HepG2 (cell line): ENCODE results near the gene PEX13. TPM values are rescaled to one million over a fixed set of nuclear protein-coding genes. Genes with fewer than 3 reads are reported as not detected.

Experiments
- ARNTL ChIP-seq: sonication (generic); formaldehyde crosslinking; IDR thresholded peaks from 2 replicates; pipeline ENCODE4 v1.4.0; 2020; ENCODE audit warnings: mild to moderate bottlenecking, missing genetic modification reagents
- CCAR2 ChIP-seq: fragments of 200-400 bp; formaldehyde crosslinking; optimal IDR thresholded peaks from 2 replicates; pipeline ENCODE3; 2018; ENCODE audit warnings: low read depth, mild to moderate bottlenecking, low read length, moderate library complexity
- HNRNPH1 ChIP-seq: fragments of 200-400 bp; formaldehyde crosslinking; optimal IDR thresholded peaks from 2 replicates; pipeline ENCODE3; 2017; ENCODE audit warnings: mild to moderate bottlenecking, low read depth, low read length
- HOXA7 ChIP-seq: sonication (generic); formaldehyde crosslinking; IDR thresholded peaks from 2 replicates; pipeline ENCODE4 v1.8.1; 2022; ENCODE audit warnings: mild to moderate bottlenecking, missing genetic modification reagents, moderate library complexity
- MIXL1 ChIP-seq: IDR thresholded peaks from 2 replicates; pipeline ENCODE4 v1.6.1; 2016
- MYNN ChIP-seq: sonication (generic); formaldehyde crosslinking; IDR thresholded peaks from 2 replicates; pipeline ENCODE4 v1.4.0; 2020; ENCODE audit warnings: mild to moderate bottlenecking, low read depth, missing genetic modification reagents
- NFATC3 ChIP-seq: sonication (generic); formaldehyde crosslinking; IDR thresholded peaks from 2 replicates; pipeline ENCODE4 v1.5.1; 2020; ENCODE audit warnings: mild to moderate bottlenecking, missing genetic modification reagents
- NFYC ChIP-seq: IDR thresholded peaks from 2 replicates; pipeline ENCODE4 v1.6.1; 2016; ENCODE audit warnings: missing genetic modification reagents, missing compliant biosample characterization
- PAWR ChIP-seq: sonication (generic); formaldehyde crosslinking; IDR thresholded peaks from 2 replicates; pipeline ENCODE4 v1.4.0; 2020; ENCODE audit warnings: missing genetic modification reagents, mild to moderate bottlenecking, borderline replicate concordance
- PAX8 ChIP-seq: sonication (generic); formaldehyde crosslinking; IDR thresholded peaks from 2 replicates; pipeline ENCODE4 v1.8.0; 2022; ENCODE audit warnings: mild to moderate bottlenecking, missing genetic modification reagents, borderline replicate concordance
- POLR2AphosphoS5 ChIP-seq: IDR thresholded peaks from 2 replicates; pipeline ENCODE4 v1.6.1; 2012; ENCODE audit warnings: low read depth, low read length
- RFX5 ChIP-seq: IDR thresholded peaks from 2 replicates; pipeline ENCODE4 v1.6.1; 2011; ENCODE audit warnings: low read depth, low read length, improper control_type of control experiment
- SATB2 ChIP-seq: sonication (generic); formaldehyde crosslinking; IDR thresholded peaks from 2 replicates; pipeline ENCODE4 v1.5.0; 2020; ENCODE audit warnings: missing genetic modification reagents
- SRY ChIP-seq: sonication (generic); formaldehyde crosslinking; IDR thresholded peaks from 2 replicates; pipeline ENCODE4 v1.8.0; 2022; ENCODE audit warnings: mild to moderate bottlenecking, missing genetic modification reagents
- TRIM24 ChIP-seq: sonication (generic); formaldehyde crosslinking; IDR thresholded peaks from 2 replicates; pipeline ENCODE4 v1.8.0; 2022; ENCODE audit warnings: mild to moderate bottlenecking, missing genetic modification reagents
- YEATS4 ChIP-seq: sonication (generic); formaldehyde crosslinking; IDR thresholded peaks from 2 replicates; pipeline ENCODE4 v1.4.0; 2020; ENCODE audit warnings: missing genetic modification reagents, borderline replicate concordance
- ZBTB1 ChIP-seq: sonication (generic); formaldehyde crosslinking; IDR thresholded peaks from 2 replicates; pipeline ENCODE4 v1.4.0; 2020; ENCODE audit warnings: missing genetic modification reagents, borderline replicate concordance
- ZFP37 ChIP-seq: sonication (generic); formaldehyde crosslinking; IDR thresholded peaks from 2 replicates; pipeline ENCODE4 v1.4.0; 2020; ENCODE audit warnings: missing genetic modification reagents, borderline replicate concordance
- ZFP90 ChIP-seq: sonication (generic); formaldehyde crosslinking; IDR thresholded peaks from 2 replicates; pipeline ENCODE4 v1.8.0; 2022; ENCODE audit warnings: missing genetic modification reagents, mild to moderate bottlenecking, inconsistent platforms, borderline replicate concordance
- ZNF17 ChIP-seq: sonication (generic); formaldehyde crosslinking; IDR thresholded peaks from 2 replicates; pipeline ENCODE4 v1.5.0; 2020; ENCODE audit warnings: mild to moderate bottlenecking, missing genetic modification reagents
- ZNF263 ChIP-seq: sonication (generic); formaldehyde crosslinking; IDR thresholded peaks from 2 replicates; pipeline ENCODE4 v1.4.0; 2020; ENCODE audit warnings: missing genetic modification reagents
- ZNF577 ChIP-seq: sonication (generic); formaldehyde crosslinking; IDR thresholded peaks from 2 replicates; pipeline ENCODE4 v1.4.0; 2020; ENCODE audit warnings: mild to moderate bottlenecking, low read depth, missing genetic modification reagents, borderline replicate concordance
- ZNF672 ChIP-seq: sonication (generic); formaldehyde crosslinking; IDR thresholded peaks from 2 replicates; pipeline ENCODE4 v1.8.1; 2022; ENCODE audit warnings: missing genetic modification reagents
- polyA plus RNA-seq, 8 experiments: library from polyadenylated mRNA; depleted of rRNA in 3 of 8; stranded (reverse) in 7 of 8; unstranded in 1 of 8; fragments of >200 nt; fragmentation: Illumina TruSeq in 4 of 8; extraction: Trizol in 4 of 8; gene quantifications; 2 replicates each; pipeline versions ENCODE4 v1.2.1 to v1.2.3, GENCODE V29; 2011 to 2016; ENCODE audit warnings: low read depth in 4 of 8, missing spikeins in 1 of 8, mixed read lengths in 1 of 8; ENCODE audit not compliant: insufficient read depth in 1 of 8
- total RNA-seq, 5 experiments: library from RNA; depleted of rRNA; stranded (reverse); fragments of >200 nt; fragmentation: Illumina TruSeq; extraction: Trizol; gene quantifications; 2 replicates each; pipeline ENCODE4 v1.2.3, GENCODE V29; 2016; ENCODE audit warnings: low read depth in 1 of 5
- TF ChIP-seq, protein P1 (sequence below): sonication (generic); formaldehyde crosslinking; IDR thresholded peaks from 2 replicates; pipeline ENCODE4 v1.8.0; 2023; ENCODE audit warnings: mild to moderate bottlenecking, missing genetic modification reagents
- TF ChIP-seq, protein P2 (sequence below): sonication (generic); formaldehyde crosslinking; IDR thresholded peaks from 2 replicates; pipeline ENCODE4 v1.4.0; 2020; ENCODE audit warnings: missing genetic modification reagents, mild to moderate bottlenecking, borderline replicate concordance
- TF ChIP-seq, protein P3 (sequence below): sonication (generic); formaldehyde crosslinking; IDR thresholded peaks from 2 replicates; pipeline ENCODE4 v1.4.0; 2020; ENCODE audit warnings: mild to moderate bottlenecking, missing genetic modification reagents

Gene PEX13
- total and polyA plus RNA-seq, 2 of the 13 experiments (the other 11 are each of a cell fraction or from before 2014, with no cell fraction given), result 47.9 to 75.9 TPM

DNA sequence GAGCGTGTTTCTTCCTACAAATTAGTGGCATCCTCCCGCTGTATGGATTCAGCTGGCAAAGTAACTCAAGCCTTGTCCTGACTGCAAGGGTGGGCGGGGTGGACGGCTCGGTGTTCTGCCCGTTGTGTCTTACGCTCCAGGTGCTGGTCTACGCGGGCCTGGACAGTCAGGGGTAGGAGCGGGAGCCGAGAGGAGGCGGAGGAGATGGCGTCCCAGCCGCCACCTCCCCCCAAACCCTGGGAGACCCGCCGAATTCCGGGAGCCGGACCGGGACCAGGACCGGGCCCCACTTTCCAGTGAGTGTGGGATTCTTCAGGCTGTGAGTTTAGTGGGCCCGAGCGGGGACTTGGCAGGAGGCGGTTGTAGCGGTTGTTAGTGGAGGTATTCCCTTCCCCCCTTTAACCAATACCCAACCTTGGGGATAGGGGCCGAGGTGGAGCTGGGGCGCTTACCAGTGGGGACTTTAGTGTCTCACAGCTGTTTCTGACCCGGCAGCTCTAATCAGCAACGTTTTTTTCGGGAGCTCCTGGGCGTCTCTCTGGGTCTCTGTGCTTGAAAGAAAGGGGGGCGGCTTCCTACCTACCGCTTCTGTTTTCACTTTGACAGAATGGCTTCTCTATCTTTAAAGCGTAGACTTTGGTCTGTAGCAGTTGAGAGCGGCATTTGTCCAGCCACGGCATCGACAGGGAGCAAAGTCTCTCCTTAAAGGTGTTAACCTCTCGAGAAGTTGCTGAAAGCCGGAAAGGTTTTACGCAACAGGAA, at the start of gene PEX13, which contains the start of gene PUS10 (continued):
- TF ChIP-seq PAWR (CRISPR knock-in tag) (0 out of 2 replicates have a peak, but pooled peaks have one; percentile 5), ARNTL (CRISPR knock-in tag) (peak; percentile 70; the same call in 1 of the 2 replicates), ZNF672 (CRISPR knock-in tag) (no peak), CCAR2 (peak; percentile 69), SRY (CRISPR knock-in tag) (peak; percentile 41), RFX5 (no peak), TRIM24 (CRISPR knock-in tag) (no peak; the same call in 1 of the 2 replicates), ZBTB1 (CRISPR knock-in tag) (no peak), MYNN (CRISPR knock-in tag) (no peak), ZFP90 (CRISPR knock-in tag) (peak; percentile 77; the same call in 1 of the 2 replicates), ZNF263 (CRISPR knock-in tag) (peak; percentile 58; the same call in 1 of the 2 replicates), HOXA7 (CRISPR knock-in tag) (no peak), HNRNPH1 (peak; percentile 42), PAX8 (CRISPR knock-in tag) (peak; percentile 85; the same call in 1 of the 2 replicates), ZFP37 (CRISPR knock-in tag) (peak; percentile 92), POLR2AphosphoS5 (peak; percentile 6; the same call in 1 of the 2 replicates), ZNF577 (no peak; the same call in 1 of the 2 replicates), NFATC3 (CRISPR knock-in tag) (0 out of 2 replicates have a peak, but pooled peaks have one; percentile 61), NFYC (CRISPR knock-in tag) (0 out of 2 replicates have a peak, but pooled peaks have one; percentile 1), ZNF17 (no peak), YEATS4 (CRISPR knock-in tag) (peak; percentile 92), MIXL1 (CRISPR knock-in tag) (peak; percentile 85; the same call in 1 of the 2 replicates), SATB2 (peak; percentile 35)
- TF ChIP-seq, protein P1, sequence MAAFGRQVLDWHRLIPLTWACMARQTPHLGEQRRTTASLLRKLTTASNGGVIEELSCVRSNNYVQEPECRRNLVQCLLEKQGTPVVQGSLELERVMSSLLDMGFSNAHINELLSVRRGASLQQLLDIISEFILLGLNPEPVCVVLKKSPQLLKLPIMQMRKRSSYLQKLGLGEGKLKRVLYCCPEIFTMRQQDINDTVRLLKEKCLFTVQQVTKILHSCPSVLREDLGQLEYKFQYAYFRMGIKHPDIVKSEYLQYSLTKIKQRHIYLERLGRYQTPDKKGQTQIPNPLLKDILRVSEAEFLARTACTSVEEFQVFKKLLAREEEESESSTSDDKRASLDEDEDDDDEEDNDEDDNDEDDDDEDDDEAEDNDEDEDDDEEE, result peak; percentile 81
- TF ChIP-seq, protein P2, sequence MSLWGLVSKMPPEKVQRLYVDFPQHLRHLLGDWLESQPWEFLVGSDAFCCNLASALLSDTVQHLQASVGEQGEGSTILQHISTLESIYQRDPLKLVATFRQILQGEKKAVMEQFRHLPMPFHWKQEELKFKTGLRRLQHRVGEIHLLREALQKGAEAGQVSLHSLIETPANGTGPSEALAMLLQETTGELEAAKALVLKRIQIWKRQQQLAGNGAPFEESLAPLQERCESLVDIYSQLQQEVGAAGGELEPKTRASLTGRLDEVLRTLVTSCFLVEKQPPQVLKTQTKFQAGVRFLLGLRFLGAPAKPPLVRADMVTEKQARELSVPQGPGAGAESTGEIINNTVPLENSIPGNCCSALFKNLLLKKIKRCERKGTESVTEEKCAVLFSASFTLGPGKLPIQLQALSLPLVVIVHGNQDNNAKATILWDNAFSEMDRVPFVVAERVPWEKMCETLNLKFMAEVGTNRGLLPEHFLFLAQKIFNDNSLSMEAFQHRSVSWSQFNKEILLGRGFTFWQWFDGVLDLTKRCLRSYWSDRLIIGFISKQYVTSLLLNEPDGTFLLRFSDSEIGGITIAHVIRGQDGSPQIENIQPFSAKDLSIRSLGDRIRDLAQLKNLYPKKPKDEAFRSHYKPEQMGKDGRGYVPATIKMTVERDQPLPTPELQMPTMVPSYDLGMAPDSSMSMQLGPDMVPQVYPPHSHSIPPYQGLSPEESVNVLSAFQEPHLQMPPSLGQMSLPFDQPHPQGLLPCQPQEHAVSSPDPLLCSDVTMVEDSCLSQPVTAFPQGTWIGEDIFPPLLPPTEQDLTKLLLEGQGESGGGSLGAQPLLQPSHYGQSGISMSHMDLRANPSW (CRISPR knock-in tag), result 0 out of 2 replicates have a peak, but pooled peaks have one; percentile 87
- TF ChIP-seq, protein P3, sequence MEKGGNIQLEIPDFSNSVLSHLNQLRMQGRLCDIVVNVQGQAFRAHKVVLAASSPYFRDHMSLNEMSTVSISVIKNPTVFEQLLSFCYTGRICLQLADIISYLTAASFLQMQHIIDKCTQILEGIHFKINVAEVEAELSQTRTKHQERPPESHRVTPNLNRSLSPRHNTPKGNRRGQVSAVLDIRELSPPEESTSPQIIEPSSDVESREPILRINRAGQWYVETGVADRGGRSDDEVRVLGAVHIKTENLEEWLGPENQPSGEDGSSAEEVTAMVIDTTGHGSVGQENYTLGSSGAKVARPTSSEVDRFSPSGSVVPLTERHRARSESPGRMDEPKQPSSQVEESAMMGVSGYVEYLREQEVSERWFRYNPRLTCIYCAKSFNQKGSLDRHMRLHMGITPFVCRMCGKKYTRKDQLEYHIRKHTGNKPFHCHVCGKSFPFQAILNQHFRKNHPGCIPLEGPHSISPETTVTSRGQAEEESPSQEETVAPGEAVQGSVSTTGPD, result no peak
